Esophagus (tissue), 2 donors: ENCODE measurements around the gene PLAA. TPM values are rescaled to one million over a fixed set of nuclear protein-coding genes. Genes with fewer than 3 reads are reported as not detected.
A peak's percentile ranks its signal among the peaks of the same experiment; 100 is the strongest.

Experiments used
- H3K27ac ChIP-seq, 2 donors: one replicate each; pipeline ENCODE4 v1.5.1; 2013; ENCODE audit warnings: low read depth in 2 of 2, mild to moderate bottlenecking in 2 of 2, inconsistent platforms in 1 of 2, low read length in 1 of 2, moderate library complexity in 1 of 2
- H3K27me3 ChIP-seq, 2 donors: one replicate each; pipeline ENCODE4 v1.6.1; 2013; ENCODE audit warnings: low read length in 2 of 2, control low read depth in 1 of 2, mild to moderate bottlenecking in 1 of 2; ENCODE audit not compliant: insufficient read depth in 2 of 2, control insufficient read depth in 1 of 2
- H3K36me3 ChIP-seq, 2 donors: one replicate each; pipeline ENCODE4 v1.6.1; 2013; ENCODE audit warnings: low read length in 1 of 2; ENCODE audit not compliant: control insufficient read depth in 2 of 2, insufficient read depth in 2 of 2
- H3K4me1 ChIP-seq, 2 donors: one replicate each; pipeline ENCODE4 v1.6.1; 2013; ENCODE audit warnings: low read length in 1 of 2; ENCODE audit not compliant: control insufficient read depth in 2 of 2, insufficient read depth in 2 of 2
- H3K4me3 ChIP-seq, 2 donors: one replicate each; pipeline ENCODE4 v1.5.1; 2013; ENCODE audit warnings: low read length in 2 of 2, mild to moderate bottlenecking in 2 of 2, low read depth in 1 of 2, moderate library complexity in 1 of 2
- H3K9me3 ChIP-seq, 2 donors: one replicate each; pipeline ENCODE4 v1.6.1; 2013; ENCODE audit warnings: mild to moderate bottlenecking in 2 of 2, low read depth in 1 of 2, low read length in 1 of 2, moderate library complexity in 1 of 2; ENCODE audit not compliant: control insufficient read depth in 2 of 2, insufficient read depth in 1 of 2
- WGBS, 2 donors: extraction: QIAGEN DNeasy Blood & Tissue Kit; methylation state at CpG; one replicate each; pipeline ENCODE4 v1.1.7; 2013; 5-methylcytosine and 5-hydroxymethylcytosine counted together
- polyA plus RNA-seq, 2 donors: library from polyadenylated mRNA; stranded (reverse); fragments of 200-250 nt; gene quantifications; one replicate each; pipeline ENCODE4 v1.2.3, GENCODE V29; 2013
- donor health status: healthy with polysubstance abuse.
- donor health status: Bipolar disorder and iron deficiency.

The PLAA gene
- polyA plus RNA-seq, 2 donors = 8.9 to 13.9 TPM

DNA sequence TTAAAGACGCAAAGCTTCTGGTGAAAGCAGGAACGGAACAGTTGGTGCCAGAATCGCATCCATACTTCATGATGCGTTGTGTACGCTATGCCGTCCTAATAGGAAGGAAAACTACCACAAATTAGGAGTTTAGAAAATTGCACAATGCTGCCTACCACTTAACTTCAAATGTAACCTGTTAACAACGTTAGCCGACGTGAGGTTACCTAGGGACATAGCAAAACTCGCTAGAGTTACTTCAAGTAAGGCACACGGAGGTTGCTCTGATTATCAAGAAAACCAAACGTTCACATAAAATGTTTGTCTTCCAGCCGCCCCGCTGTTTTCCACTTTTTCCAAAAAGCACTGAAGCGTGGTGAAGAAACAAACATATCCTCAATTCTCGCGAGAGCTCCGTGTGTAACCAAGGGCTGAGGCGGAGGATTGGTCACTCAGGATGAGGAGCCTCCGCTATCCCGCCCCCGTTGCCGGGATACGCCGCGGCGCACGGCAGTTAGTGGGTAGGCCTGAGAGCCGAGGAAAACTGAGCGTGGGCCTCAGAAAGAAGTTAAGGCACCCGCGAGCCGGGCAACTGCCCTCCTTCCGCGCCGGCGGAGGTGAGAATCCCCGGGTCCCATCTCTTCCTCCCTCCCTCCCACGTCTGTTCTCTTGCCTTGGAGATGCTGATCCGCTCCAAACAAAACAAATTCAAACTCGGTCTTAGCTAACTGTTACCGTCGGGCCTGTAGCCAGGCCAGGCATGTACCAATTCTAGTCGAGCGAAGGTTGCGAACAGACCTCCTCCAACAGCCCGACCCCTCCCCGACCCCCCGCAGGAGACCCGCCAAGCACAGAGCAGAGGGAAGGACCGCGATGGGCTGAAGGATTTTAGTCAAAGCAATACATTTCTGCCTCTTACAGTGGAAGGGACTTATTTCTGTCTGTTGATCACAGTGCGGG lies 9.1 kb upstream of the PLAA start, which contains the start of gene IFT74:
IFT74 (plus strand) TSS at position 492 of the 939 bp plus-strand sequence. CDS start 5,556 bp downstream, outside the sequence.
- 1% methylated on average over 53 of the region's 53 CpGs for WGBS, 2 donors
- peak within 1 kb of the TSS; percentile 63 to 72 for H3K4me3 ChIP-seq
- peak within 1 kb of the TSS; percentile 57 to 88 for H3K27ac ChIP-seq

DNA sequence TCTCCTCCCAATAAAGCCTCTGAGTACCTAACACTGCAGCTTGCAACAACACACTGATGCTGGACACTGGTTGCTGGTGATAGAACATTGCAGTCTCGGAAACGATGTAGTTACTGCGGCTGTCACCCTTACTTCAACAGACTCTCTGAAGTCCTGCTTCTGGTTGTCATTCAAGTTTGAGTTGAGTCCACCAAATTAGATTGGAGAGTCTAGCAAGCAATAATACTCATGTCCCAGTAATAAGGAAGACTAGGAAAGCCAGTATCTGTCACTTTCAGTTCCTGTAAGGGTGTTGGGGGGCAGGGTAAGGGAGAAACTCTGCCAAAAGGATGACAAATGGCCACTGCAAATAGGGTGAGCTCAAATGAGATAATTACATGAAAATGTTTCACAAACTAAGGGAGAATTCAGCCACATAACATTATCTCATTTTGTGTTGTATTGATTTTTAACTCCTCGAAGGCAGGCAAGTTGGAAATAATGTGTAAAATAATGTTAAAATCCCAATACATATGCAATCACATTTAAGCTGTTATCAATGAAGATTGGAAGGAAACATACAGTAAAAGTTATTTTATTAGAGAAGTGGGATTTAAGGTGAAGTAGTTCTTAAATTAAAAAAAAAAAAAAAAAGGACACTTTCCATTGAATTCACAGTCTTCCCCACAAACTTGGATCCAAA lies 8.3 kb upstream of the PLAA start:
- no peaks in the 10 kb centered on the region for H3K4me1 ChIP-seq
- H3K27ac ChIP-seq = peak overlapping the region; percentile 57 to 88
- WGBS, 2 donors = 54 to 71% methylated on average over 4 of the region's 4 CpGs
- H3K27me3 ChIP-seq = no peaks in the 10 kb centered on the region
- H3K4me3 ChIP-seq = peak overlapping the region; percentile 63 to 72
- H3K9me3 ChIP-seq = no peaks in the 10 kb centered on the region
- H3K36me3 ChIP-seq = no peaks in the 10 kb centered on the region

More for the DNA sequence above, 9.1 kb upstream of the PLAA start, which contains the start of gene IFT74:
- Histone ChIP-seq H3K9me3 (no peaks in the 10 kb centered on the region), H3K4me1 (no peaks in the 10 kb centered on the region), H3K36me3 (no peaks in the 10 kb centered on the region), H3K27me3 (no peaks in the 10 kb centered on the region)

DNA sequence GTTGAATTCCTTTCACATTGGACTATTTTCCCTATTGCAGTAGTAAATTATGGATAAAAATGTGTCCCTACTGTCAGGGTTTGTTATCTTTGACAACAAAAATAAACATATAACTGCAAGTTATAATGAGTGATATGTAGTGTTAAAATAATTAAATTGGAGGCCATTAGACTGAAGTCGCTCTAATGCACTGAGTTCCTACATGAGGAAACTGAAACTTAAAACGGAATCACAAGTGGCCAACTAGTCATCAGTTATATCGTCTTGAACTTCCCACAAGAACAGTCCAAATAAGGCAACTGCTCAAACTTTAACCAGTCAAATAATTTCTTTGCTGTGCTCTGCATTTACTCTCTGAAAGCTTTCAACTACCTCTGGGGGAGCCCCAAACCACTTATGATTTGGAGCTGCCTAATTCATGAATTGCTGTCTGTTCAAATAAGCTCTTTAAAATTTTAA lies 7.0 kb upstream of the PLAA start:
- WGBS, 2 donors = 68 to 73% methylated on average over 3 of the region's 3 CpGs
- Histone ChIP-seq H3K27ac (no peak overlapping the region), H3K4me1 (no peaks in the 10 kb centered on the region), H3K27me3 (peaks cover 0 to 2% of the 10 kb centered on the region in 2 donors), H3K9me3 (no peaks in the 10 kb centered on the region), H3K36me3 (no peaks in the 10 kb centered on the region), H3K4me3 (no peak overlapping the region)

DNA sequence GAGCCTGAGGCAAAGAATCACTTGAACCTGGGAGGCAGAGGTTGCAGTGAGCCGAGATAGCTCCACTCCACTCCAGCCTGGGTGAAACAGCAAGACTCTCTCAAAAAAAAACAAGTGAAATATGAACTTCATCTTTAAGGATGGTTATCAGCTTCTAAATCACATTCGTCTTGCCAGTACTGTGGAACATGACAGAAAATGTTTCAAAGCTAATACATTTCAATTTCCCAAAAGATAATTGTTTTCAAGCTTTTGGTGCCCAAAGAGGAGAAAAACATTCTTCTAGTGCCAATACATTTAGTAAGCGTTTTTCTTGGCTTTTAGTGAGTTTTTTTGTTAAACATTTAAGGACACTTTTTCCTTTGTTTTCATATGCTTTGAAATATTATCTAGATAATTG lies 4.8 kb upstream of the PLAA start:
- Histone ChIP-seq H3K4me3 (no peak overlapping the region), H3K27ac (no peak overlapping the region), H3K27me3 (peaks cover 0 to 2% of the 10 kb centered on the region in 2 donors)

DNA sequence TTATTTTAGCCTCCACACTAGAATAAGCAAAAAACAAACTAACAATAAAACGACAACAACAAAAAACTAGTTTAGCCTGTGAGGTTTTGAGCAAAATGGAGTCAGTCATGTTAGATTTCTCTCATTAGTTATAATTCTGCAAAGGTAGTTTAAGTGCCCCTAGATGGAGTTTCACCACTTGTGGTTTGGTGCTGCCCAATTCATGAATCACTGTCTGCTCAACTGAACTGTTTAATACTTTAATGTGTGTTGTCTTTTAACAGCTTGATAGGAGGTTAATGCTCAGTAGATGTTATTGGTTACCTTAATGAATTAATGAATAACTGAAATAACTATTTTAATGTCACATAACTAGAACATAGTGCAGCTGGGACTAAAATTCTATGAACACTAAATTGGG lies 3.5 kb upstream of the PLAA start:
- WGBS, 2 donors = 84 to 86% methylated on average over 1 of the region's 1 CpG
- peaks cover 0 to 2% of the 10 kb centered on the region in 2 donors for H3K27me3 ChIP-seq
- H3K36me3 ChIP-seq = no peaks in the 10 kb centered on the region
- H3K4me3 ChIP-seq = no peak overlapping the region
- no peaks in the 10 kb centered on the region for H3K9me3 ChIP-seq
- H3K4me1 ChIP-seq = no peaks in the 10 kb centered on the region
- no peak overlapping the region for H3K27ac ChIP-seq

More for the DNA sequence above, 4.8 kb upstream of the PLAA start:
- Histone ChIP-seq H3K9me3 (no peaks in the 10 kb centered on the region), H3K36me3 (no peaks in the 10 kb centered on the region), H3K4me1 (no peaks in the 10 kb centered on the region)
- WGBS, 2 donors = 82 to 88% methylated on average over 3 of the region's 3 CpGs

DNA sequence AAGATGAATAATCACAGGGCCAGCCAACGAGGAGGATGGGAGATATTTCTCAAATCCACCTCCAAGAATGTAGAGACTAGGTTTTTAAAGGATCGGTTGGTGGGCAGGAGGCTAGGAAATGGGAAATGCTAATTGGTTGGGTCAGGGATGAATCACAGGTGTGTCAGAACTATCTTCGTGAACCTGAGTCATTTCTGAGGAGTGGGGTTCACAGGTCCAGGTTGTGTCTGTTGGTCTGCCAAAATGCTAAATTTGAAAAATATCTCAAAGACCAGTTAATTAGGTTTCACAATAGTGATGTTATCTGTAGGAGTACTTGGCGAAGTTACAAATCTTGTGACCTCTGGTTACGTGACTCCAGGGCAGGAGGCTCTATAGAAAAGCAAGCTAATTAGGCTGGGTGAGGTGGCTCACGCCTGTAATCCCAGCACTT lies 2.6 kb upstream of the PLAA start:
- Histone ChIP-seq H3K9me3 (no peaks in the 10 kb centered on the region), H3K27ac (no peak overlapping the region), H3K4me3 (no peak overlapping the region), H3K4me1 (no peaks in the 10 kb centered on the region), H3K36me3 (no peaks in the 10 kb centered on the region), H3K27me3 (peaks cover 0 to 2% of the 10 kb centered on the region in 2 donors)
- 64 to 69% methylated on average over 6 of the region's 6 CpGs for WGBS, 2 donors

DNA sequence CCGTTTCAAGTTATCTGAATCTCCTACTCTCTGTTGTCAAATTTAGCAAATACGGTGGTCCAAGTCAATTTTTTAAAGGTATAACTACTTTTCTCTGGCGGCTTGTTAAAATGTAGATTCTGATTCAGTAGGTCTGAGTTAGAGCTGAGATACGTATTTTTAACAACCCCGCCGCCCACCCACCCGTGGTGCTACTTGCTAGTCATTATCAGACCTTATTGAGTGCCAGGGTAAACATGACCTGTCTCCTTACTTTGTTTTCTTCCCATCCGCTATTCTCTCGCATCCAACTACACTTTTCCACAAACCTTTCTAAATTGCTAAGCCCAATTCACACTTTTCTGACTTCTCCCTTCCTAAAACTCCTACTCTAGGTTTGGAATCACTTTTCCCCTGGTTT lies 694 bp upstream of the PLAA start:
- Histone ChIP-seq H3K27me3 (peaks cover 0 to 2% of the 10 kb centered on the region in 2 donors), H3K9me3 (no peaks in the 10 kb centered on the region), H3K4me3 (peak overlapping the region; percentile 80 to 98), H3K4me1 (no peaks in the 10 kb centered on the region), H3K36me3 (no peaks in the 10 kb centered on the region), H3K27ac (no peak overlapping the region)
- WGBS, 2 donors = 2% methylated on average over 9 of the region's 9 CpGs

DNA sequence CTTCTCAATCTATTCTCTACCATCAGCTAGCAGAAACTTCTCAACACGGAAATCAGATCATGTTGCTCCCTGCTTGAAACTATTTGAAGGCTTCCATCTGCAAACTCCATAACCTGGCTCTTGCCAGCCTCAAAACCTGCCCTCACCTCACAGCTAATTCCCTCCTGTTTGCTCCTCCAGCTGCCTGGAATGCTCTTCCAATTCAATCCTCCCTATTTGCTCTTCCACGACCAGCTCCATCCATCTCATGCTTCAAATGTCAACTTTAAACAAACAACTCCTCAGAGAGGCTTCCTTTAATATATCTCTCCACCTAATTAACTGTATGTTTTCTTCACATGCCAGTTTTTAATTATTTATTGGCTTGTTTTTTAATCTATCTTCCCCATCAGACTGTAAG lies 1.5 kb downstream of the PLAA start:
- H3K9me3 ChIP-seq = no peaks in the 10 kb centered on the region
- H3K4me1 ChIP-seq = no peaks in the 10 kb centered on the region
- peak overlapping the region in 1 of 2 donors; percentile 80 for H3K4me3 ChIP-seq
- peaks cover 0 to 2% of the 10 kb centered on the region in 2 donors for H3K27me3 ChIP-seq
- WGBS, 2 donors = 21 to 29% methylated on average over 2 of the region's 2 CpGs
- H3K36me3 ChIP-seq = no peaks in the 10 kb centered on the region
- H3K27ac ChIP-seq = no peak overlapping the region

DNA sequence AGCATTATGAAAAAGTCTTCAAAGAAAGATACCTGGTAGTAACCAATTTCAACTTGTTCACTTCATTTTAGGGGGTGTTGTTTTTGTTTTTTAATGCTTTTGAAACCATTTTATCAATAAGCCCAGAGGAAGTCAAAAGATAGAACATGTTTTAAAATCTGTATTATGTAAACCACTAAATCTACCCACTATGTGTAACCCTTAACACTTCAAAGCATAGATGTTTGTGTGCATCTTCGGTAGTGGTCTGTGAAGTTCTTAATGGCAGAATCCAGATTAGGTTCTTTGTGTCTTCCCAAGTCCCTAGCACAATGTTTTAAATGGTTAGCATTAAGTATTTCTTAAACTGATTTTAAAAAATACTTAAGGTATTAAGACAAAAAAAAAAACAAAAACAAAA lies 6.3 kb downstream of the PLAA start:
- Histone ChIP-seq H3K9me3 (peaks cover 0 to 2% of the 10 kb centered on the region in 2 donors), H3K36me3 (no peaks in the 10 kb centered on the region), H3K4me3 (no peak overlapping the region), H3K27me3 (no peaks in the 10 kb centered on the region), H3K27ac (no peak overlapping the region), H3K4me1 (peaks cover 0 to 5% of the 10 kb centered on the region in 2 donors)
- 89 to 92% methylated on average over 1 of the region's 1 CpG for WGBS, 2 donors
